ENCODE measurements around the gene EFHD1. TPM values are rescaled to one million over a fixed set of nuclear protein-coding genes. Genes with fewer than 3 reads are reported as not detected.

The EFHD1 gene
- total and polyA plus RNA-seq, 9 of the 15 experiments (the other 6 are each of a cell fraction or from before 2014, with no cell fraction given), result 0.66 to 9.1 (median 2.0) TPM

DNA sequence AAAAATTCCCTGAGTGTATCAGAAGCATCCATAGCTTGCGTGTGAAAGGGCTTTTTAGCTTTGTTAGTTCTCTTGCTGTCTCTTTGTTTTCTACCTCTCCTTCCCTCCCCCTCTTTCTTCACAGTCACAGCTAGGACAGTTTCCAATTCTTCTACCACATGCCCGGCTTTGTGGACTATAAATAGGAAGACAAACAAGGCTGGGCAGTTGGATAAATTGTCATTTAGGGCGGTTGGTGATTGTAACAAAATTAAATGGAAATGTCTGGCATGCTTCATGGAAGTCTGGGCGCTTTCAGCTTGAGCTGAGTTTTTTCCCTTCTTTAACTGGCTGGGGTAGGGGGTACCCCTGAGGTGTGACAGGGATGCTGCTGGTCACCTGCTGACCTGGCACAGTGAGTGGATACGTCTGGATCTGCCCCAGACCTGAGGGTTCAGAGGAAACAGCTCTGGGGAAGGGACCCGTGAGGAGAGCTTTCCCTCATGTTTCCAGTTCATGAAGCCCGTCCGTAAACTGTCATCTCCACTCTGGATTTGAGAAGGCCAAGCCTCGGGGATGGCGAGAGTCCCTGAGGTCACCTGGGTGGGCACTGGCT lies 34.7 kb downstream of the EFHD1 start (continued):
- no peak for TF ChIP-seq ZMIZ1 (IDR thresholded peaks at IDR 0.05; ENCODE audit: low read depth in 2 of 2, low read length in 2 of 2)
- TF ChIP-seq ETS2 (tag; IDR thresholded peaks at IDR 0.05; ENCODE audit: borderline replicate concordance, poor library complexity, severe bottlenecking), result no peak
- TF ChIP-seq IFI16 (CRISPR knock-in tag; IDR thresholded peaks at IDR 0.05), result no peak
- TF ChIP-seq MNT (conservative IDR thresholded peaks at IDR 0.05), result no peak
- no peak for TF ChIP-seq CCAR2 (IDR thresholded peaks at IDR 0.05; ENCODE audit: low read depth, low read length)
- TF ChIP-seq KDM5B (IDR thresholded peaks at IDR 0.05; ENCODE audit: insufficient replicate concordance, low read depth, low read length), result no peak

Measured in K562 (cell line).